HG03159 (cell line): Measurements from ENCODE around the gene NME7.
"Not testable (repeated sequence)": the region's sequence is repeated elsewhere in the genome, so short reads cannot be mapped to it uniquely, and the experiment has no call there.

Experiments used
- ATAC-seq: cut with Tn5 transposase; IDR thresholded peaks from one replicate; pipeline ENCODE4 v1.9.1; 2021; ENCODE audit warnings: mild to moderate bottlenecking, moderate library complexity; ENCODE audit not compliant: unreplicated experiment

NME7 gene, protein sequence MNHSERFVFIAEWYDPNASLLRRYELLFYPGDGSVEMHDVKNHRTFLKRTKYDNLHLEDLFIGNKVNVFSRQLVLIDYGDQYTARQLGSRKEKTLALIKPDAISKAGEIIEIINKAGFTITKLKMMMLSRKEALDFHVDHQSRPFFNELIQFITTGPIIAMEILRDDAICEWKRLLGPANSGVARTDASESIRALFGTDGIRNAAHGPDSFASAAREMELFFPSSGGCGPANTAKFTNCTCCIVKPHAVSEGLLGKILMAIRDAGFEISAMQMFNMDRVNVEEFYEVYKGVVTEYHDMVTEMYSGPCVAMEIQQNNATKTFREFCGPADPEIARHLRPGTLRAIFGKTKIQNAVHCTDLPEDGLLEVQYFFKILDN

DNA sequence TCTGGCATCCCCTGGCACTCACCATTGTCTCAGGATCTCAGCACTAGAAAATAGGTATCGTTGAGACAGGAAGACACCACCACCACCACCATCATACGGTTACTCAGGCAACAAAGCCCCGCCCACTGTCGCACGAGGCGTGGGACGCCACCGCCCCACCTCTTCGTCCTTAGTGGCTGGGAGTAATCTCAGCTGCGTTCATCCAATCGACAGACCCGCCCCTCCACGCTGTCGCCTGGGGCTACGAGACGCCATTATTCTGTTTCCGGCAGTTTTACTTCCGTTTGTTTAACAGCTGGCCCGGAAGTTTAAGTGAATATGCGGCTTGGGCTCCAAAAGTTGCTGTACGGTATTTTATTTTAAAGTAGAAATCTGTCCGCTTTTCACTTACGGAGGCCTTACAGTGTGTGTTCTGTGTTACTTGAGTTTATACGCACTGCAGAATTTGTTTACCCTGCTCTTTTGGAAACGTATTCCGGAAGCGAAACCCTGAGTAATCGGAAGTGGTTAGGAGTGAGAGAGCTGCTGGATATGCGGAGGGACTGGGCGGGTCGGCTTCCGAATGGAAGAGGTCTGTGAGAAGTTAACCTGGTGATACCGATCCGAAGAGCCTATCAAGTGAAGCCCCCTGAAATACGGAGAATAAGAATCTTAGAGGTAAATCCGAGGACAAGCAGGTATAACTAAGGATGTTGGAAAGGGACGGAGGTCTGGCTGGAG lies at the start of gene NME7, which contains the start of gene BLZF1:
TSS of gene NME7 (minus strand) at position 112 of the 720 bp plus-strand sequence. CDS start at position 25, 87 bp downstream.
TSS of gene BLZF1 (plus strand) at position 510 of the 720 bp plus-strand sequence. CDS start 1,328 bp downstream, outside the sequence.
- ATAC-seq: peak; percentile 94

DNA sequence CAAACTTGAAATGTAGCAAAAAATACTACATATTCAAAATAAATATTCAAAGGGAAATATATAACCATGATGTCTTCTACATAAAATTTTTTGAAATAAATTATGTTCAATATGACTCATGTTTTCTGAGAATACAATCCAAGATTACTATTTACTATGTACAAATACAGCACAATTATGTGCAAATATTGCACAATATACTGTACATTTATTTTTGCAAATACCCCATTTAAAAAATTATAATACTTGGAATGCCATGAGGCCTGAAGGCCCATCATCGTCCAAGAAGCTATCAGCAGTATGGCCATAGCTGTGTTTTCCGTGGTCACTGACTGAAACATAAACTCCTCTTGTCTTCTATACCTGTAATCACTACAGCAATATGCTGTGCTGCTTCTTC lies 47.4 kb upstream of the NME7 start:
- no peak for ATAC-seq

DNA sequence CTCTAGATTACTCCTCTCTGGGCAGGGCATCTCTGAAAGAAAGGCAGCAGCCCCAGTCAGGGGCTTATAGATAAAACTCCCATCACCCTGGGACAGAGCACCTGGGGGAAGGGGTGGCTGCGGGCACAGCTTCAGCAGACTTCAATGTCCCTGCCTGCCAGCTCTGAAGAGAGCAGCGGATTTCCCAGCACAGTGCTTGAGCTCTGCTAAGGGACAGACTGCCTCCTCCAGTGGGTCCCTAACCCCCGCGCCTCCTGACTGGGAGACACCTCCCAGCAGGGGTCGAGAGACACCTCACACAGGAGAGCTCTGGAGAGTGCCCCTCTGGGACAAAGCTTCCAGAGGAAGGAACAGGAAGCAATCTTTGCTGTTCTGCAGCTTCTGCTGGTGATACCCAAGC lies 40.7 kb upstream of the NME7 start:
- ATAC-seq: not testable (repeated sequence)

DNA sequence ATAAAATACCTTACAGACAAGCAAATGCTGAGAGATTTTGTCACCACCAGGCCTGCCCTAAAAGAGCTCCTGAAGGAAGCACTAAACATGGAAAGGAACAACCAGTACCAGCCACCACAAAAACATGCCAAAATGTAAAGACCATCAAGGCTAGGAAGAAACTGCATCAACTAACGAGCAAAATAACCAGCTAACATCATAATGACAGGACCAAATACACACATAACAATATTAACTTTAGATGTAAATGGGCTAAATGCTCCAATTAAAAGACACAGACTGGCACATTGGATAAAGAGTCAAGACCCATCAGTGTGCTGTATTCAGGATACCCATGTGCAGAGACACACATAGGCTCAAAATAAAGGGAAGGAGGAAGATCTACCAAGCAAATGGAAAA lies 35.0 kb upstream of the NME7 start:
- not testable (repeated sequence) for ATAC-seq

DNA sequence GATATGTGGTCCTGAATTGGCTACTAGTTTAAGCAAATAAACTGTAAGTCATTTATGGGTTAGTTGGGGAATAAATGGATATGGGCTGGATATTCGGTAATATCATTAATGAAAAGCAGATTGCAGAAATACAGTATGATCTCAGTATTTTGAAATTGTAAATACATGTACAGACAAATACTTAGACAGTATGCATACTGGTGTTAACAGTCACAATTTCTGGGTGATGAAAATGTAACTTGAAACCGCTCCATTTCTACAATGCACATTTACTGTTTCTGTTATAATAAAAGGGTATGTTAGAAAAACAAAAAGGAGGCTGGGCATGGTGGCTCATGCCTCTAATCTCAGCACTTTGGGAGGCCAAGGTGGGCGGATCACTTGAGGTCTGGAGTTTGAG lies 28.4 kb upstream of the NME7 start:
- no peak for ATAC-seq

DNA sequence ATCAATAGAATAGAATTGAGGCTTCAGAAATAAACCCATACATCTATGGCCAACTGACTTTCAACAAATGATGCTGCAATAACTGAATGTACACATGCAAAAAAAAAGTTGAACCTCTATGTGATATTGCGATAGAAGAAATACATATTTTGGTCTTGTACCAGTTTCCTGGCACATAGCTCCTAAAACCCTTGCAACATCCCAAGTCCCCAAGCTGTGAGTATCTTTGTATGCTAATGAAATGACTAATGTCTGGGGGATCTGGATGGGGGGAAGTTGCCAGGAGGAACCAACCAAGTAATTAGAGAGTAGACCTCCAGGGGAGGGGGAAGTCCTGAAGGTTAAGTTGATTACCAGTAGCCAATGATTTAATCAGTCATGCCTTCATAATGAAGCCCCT lies 24.8 kb upstream of the NME7 start:
- no peak for ATAC-seq

DNA sequence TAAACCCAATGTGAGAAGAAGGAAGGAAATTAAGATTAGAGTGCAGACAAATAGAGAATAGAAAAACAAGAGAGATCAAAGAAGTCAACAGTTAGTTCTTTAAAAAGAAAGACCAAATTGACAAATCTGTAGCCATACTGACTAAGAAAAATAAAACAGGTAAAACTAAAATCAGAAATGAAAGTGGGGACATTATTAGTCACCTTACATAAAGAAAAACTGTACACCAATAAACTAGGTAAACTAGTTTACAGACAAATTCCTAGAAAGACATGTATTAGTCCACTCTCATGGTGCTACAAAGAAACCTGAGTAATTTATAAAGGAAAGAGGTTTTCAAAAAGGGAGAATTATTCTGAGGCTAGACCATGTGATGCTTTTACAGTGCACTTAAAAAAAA lies 22.7 kb upstream of the NME7 start:
- peak; percentile 81 for ATAC-seq

DNA sequence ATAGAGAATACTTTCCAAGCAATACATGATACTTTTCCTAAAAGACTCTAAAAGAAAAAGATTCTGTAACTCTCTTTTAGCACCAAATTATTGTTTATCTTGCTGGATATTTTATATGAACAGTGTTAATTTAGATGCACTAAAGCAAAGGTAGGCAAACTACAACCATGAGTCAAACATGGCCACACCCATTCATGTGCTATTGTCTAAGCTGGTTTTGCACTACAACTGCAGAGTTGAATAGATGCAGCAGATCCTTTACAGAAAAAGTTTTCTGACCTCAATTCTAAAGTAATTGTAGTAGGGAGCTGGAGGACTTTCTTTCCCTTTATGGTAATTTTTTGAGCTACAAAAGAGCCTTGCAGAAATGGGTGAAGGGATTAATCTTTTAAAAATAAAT lies 19.8 kb upstream of the NME7 start:
- ATAC-seq: no peak

DNA sequence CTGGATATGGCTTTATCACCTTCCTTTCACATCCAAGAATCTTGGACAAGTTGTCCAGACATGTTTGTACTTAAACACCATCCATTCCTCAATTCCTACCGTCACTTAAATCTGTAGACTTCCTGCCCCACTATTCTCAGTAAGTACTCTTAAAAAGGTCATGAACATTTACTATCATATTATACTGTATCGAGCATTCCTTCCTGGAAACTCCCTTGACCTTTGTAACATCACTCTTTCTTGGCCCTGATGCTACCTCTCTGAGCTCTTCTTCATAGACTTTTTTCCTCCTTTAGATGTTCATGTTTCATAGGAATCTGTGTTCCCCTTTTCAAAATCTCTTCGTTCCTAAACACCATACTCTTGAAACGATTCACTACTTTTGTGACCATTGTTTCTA lies 15.9 kb upstream of the NME7 start:
- ATAC-seq: no peak

DNA sequence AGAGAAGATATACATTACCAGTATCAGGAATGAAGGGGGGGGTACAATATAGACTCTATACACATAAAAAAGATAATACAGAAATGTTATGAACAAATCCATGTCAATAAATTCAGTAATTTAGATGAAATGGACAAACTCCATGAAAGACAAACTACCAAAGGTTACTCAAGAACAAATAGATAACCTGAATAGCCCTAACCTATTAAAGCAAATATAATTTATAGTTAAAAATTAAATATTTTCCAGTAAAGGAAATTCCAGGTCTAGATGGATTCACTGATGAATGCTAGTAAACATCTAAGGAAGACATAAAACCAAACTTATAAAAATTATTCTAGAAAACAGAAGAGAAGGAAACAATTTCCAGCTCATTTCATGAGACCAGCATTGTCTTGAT lies 13.6 kb upstream of the NME7 start:
- no peak for ATAC-seq

DNA sequence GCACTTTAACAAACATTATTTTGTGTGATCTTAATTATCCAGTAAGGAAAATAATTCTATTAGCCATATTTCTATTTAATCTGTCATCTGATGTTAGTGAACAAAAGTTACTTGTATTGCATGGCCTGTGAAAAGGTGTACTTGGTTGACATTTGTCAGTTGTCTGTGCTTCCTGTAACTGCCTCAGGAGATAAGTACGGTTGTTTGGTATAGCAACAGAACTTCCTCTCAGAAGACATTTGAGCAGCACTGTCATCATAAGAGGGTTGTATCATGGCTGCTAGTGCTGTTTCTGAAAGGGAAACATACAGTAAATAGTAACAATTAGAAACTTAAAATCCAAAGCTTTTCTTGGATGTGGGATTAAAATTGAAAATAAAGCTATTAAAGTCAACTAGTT lies 3.8 kb upstream of the NME7 start:
- no peak for ATAC-seq

DNA sequence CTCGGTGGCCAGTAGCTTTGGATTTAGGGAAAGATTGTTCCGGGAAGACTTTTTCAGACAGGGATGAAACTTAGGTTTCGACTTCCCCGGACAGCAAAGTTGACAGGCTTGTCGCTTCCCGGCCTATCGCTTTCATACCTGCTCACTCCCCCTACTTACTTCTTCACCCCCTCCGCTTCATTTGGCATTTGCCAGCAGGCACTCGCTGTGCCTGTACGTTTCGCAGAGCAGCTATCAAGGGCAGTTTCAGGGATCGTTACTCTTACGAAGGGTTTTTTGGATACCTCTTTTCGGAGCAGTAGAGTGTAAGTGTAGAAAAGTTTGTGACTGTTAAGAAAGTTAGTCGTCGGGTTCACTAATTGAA lies 791 bp upstream of the NME7 start:
- no peak for ATAC-seq

DNA sequence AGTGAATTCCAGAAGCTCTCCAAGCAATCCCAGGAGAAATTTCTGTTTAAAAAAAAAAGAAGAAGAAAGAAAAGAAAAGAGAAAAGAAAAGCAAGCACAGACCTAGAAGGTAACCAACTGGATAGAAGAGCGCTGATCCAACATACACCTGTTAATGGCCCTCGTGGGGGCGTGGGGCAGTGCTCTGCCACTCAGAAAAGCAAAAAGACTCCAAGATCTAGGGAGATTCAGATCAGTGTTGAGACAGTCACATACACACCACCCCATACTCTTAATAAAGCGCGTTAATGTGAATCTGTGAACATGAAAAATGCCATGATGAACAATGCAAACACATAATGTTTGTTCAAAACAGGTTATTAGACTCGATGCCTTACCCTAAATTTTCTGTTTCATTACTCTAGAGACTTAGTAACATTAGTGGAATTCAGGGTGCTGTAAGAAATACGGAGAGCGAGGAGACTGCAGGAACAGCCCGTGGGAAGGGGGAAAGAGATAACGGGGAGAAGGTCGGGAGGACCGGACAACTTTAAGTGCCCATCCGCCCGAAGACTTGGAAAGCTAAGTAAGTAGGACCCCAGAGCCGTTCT lies 406 bp downstream of the NME7 start:
- ATAC-seq: no peak

DNA sequence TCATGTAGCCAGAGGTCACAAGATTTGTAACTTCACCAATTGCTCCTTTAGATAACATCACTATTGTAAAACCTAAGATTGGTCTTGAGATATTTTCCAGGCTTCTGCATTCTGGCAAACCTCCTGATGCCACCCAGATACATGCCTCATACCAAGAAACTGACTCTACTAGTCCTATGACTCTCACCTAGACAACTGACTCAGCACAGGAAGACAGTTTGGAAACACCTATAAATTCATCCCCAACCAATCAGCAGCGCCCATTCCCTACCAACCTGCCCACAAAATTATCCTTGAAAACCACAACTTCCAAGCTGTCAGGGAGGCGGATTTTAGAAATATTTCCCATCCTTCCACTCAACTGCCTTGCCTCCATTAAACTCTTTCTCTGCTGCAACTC lies 2.6 kb downstream of the NME7 start:
- ATAC-seq: no peak

DNA sequence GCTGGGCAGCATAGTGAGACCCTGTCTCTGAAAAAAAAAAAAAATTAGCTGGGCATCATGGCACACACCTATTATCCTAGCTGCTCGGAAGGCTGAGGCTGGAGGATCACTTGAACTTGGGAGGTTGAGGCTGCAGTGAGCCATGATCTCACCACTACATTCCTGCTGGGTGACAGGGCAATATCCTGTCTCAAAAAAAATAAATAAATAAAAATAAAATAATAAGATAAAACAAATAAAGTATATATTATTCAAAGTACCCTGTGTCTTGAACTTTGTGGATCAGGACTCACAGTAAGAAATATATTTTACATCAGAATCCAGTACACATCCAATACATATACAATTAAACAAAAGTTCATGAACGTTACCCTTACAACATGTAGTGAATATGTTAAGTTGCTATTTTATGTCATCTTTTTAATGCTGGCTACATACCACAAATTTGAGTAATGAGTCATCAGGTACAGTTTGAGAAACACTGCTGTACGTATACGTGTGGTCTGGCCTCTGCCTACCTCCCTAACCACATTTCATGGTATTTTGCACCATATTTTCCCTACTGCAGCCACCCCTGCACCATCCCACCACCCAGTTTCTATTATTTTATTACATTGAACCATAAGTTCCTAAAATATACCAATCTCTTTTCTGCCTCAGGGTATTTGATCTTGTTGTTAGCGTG lies 4.4 kb downstream of the NME7 start:
- no peak for ATAC-seq

DNA sequence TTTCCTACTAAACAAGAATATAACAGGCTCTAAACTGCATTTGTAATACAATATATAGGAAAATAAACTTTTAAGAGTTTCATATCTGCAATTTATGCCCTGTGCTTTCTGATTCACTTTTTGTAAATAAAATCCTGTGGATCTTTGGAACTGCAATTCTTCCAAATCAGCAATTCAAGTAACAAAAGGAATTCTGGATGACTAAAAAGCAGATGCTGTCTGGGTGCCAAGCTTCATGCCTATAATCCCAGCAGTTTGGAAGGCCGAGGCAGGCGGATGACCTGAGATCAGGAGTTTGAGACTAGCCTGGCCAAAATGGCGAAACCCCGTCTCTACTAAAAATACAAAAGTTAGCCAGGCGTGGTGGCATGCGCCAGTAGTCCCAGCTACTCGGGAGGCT lies 6.3 kb downstream of the NME7 start:
- ATAC-seq: no peak

DNA sequence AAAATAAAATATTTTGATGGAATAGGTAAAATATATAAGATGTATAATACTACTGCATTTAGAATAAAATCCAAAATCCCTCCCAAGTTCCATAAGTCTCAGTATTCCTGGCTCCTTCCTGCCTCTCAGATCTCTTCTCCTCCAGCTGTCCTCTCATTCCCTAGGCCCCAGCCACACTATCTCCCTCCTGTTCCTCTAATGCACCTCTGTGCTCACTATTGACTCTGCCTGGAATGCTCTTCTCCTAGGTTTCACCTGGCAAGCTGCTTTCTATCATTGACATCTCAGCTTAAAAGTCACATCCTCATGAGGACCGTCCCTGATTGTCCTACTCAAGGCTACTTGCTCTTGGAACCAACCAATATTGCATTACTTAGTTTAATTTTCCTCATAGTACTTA lies 7.2 kb downstream of the NME7 start:
- ATAC-seq: no peak

DNA sequence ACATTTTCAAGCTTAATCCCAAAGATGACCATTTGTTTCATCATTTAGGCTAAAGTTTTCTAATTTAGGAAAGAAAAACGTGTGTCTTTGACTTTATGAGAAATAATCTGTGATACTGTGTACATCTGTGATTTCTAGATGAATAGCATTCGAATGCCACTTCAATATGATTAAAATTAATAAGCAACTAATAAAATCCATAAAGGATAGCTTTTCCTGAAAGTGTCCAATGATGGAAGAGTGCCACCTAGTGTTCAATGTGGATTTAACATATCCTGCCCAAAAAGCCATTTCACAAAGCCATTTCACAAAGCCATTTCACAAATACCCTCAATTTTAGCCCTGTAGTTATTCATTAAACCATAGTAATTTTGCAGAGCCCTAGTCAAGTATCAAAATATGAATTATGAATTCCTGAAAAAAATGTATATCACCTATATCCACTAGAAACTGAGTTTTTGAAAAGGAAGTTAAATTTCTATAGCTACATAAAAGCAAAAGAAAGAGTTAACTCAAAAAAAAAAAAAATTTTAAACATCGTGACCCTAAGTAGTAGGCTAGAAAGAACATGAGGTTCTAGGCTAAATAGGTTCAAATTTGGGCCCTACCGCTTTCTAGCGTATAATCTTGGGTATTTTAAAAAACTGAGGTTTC lies 19.1 kb downstream of the NME7 start:
- ATAC-seq: no peak

DNA sequence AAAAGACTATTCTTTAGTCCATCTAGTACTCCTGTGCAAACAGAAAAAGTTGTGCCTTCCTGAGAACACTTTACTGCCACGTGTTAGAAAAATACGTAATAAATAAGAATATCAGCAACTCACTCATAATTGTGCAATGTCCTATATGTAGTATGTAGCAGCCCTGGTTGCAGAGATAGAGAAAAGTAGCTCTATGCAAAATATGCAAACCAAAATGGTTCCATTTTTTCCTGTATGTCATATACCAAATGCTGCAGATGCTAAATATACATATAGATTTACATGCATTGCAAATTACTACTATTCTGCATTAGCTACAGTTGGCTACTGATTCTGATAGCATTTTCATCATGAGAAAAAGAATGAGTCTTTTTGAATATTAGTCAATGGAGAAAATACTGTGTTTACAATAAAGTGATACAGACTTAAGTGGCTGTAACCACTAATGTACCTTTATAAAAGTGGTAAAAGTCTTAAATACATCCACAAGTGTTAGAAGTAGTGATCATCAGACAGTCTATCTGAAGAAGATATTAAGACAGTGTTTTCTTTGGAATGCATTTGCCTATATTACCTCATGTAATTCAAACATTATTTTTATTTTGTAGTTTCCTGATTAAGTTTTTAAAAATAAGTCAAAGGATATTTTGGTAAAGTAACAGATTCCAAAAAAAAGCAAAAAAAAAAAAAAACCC lies 19.8 kb downstream of the NME7 start:
- no peak for ATAC-seq

DNA sequence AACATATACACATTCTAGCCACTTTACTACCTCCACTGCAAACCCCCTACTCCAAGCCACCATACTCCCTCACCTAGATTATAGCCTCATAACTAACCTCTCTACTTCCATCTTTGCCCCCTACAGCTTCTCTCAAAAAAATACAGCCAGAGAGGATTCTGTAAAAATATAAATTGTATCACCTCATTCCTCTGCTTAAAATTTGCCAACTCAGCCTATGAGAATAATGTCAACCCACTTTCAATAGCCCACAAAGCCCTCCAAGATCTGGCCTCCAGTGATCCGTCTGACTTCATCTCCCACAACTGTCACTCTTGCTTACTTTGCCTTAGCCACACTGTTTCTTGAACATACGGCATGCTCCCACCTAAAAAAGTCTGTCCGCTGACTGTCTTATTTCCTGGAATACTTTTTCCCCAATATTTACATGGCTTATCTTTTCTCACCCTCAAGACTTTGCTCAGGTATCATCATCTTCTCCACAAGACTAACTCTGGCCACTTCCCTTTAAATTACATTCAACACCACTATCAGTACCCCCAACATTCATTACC lies 21.5 kb downstream of the NME7 start:
- ATAC-seq: no peak
